ENCODE results near the gene SLC9A7.
"Not testable (repeated sequence)": the region's sequence is repeated elsewhere in the genome, so short reads cannot be mapped to it uniquely, and the experiment has no call there.

SLC9A7 gene

GRCh38 chrX:46754586-46755061 is 4.3 kb downstream of the SLC9A7 start:
- DNase-seq (ENCODE audit: low read depth in 3 of 3), result no peak

- no peak for DNase-seq (ENCODE audit: low read depth in 3 of 3)
Measured at GRCh38 chrX:46754036-46754435, 4.9 kb downstream of the SLC9A7 start.

DNA sequence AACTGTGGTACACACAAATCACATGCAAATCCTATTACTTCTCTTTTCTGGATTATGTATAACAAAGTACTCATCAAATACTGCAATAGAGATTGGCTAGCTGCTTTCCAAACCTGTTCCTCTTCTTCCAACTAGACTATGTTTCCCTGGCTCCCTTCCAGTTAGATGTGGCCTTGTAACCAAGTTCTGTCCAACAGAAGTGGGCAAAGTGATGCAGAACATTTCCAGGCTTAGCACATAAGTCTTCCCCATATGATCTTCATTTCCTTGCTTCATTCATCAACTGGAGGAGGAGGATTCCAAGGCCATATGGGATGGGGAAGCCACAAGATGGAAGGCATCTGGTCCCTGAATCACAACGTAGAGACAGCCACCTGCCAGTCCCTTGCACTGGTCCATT is 8.0 kb downstream of the SLC9A7 start:
- no peak for DNase-seq (ENCODE audit: low read depth in 3 of 3)

DNA sequence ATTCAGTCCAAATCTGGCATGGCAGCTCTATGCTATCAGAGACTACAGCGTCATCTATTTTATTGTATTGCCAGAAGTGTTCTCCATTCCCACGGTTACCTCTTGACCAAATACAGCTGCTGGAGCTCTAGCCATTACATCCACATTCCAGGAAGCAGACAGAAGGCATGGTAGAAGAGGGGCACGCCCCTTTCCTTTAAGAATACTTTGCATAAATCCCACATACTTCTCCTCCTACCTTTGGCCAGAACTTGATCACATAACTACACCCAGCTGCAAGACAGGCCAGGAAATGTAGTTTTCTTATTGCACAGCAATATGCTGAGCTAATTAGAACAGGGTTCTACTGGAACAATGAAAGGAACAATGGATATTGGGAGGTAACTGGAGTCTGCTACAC is 14.9 kb downstream of the SLC9A7 start:
- DNase-seq (ENCODE audit: low read depth in 3 of 3), result no peak

- no peak for DNase-seq (ENCODE audit: low read depth in 3 of 3)
Measured at GRCh38 chrX:46743046-46743445, 15.9 kb downstream of the SLC9A7 start.

DNA sequence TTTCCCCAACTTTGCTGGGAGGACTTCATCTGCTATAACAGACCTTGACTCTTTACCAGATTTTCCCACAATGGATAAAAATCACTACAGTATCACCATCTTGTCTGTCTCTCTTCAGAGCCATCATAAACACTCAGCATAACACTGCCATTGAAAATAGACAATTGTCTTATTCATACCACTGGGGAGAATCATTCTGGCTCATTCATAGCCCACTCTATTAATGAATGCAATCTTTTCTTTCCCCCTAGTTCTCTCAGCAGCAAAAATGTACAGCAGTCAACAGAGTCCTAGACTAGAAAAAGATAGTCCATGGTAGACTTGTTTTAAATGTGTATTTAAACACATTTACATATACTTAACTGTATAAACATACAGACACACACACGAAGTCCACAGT is 19.2 kb downstream of the SLC9A7 start:
- DNase-seq (ENCODE audit: low read depth in 3 of 3), result no peak

DNA sequence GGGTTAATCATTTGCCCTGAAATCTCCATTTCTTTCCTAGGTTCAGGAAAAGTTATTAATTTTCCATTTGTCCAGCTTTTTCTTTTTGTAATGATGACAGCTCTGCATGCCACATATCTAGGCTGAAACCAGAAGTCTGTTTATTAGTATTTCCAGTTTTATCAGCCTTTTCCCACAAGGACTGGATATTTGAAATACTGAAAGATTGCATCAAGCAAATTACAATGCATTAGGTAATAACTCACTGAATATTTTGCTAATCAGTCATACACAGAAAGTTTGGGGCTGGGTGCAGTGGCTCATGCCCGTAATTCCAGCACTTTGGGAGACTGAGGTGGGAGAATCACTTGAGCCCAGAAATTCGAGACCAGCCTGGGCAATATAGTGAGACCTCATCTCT is 21.5 kb downstream of the SLC9A7 start:
- no peak for DNase-seq (ENCODE audit: low read depth in 3 of 3)

GRCh38 chrX:46737041-46737440 is 21.9 kb downstream of the SLC9A7 start:
- DNase-seq (ENCODE audit: low read depth in 3 of 3), result no peak

- DNase-seq (ENCODE audit: low read depth in 3 of 3), result no peak
Measured at GRCh38 chrX:46735622-46736021, 23.3 kb downstream of the SLC9A7 start.

DNA sequence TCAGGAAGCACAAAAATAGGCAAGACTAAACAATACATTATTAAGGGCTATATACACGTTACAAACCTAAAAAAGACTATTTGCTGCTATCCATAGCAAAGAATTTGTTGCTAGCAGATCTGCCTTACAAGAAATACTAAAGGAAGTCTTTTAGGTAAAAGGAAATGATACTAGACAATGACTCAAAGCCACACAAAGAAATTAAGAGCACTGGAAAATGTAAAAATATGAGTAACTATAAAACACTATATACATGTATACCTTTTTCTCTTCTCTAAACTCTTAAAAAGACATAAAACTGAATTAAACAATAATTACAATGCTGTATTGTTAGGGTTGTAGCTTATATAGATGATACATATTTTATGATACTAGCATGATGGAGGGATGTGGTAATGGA is 25.7 kb downstream of the SLC9A7 start:
- no peak for DNase-seq (ENCODE audit: low read depth in 3 of 3)

DNA sequence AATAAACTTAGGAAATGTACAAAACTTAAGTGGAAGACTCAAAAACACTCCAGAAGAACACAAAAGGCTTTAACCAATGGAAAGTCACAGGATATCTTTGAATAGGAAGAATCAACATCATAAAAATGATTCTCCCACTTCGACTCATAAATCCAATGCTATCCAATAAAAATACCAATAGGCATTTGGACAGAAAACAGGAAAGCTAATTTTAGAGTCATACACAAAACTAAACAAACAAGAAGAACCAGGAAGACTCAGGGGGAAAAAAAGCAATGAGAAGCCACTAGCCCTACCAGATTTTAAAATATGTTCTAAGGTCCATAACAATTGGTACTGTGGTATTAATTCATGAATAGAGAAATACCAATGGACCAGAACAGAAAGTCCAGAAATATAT is 28.2 kb downstream of the SLC9A7 start:
- DNase-seq (ENCODE audit: low read depth in 3 of 3), result no peak

DNA sequence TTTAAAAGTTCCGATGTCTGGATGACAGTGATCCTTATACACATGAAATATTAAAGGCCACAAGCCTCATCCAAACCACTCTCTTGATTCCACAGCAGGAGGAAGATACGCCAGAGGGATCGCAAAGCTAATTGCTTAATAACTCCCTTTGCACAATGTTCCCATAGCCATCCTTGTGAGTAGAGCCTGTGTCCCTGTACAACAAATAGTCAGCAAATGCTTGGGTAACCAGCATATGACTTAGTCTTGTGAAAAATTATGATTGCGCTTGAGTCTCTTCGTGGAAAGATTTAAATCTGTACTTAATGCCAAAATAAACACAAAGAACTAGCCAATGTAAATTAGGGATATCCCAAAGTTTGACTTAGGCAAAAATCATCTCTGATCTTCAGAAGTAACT is 31.5 kb downstream of the SLC9A7 start:
- DNase-seq (ENCODE audit: low read depth in 3 of 3), result no peak

GRCh38 chrX:46723569-46723927 is 35.4 kb downstream of the SLC9A7 start:
- not testable (repeated sequence) for DNase-seq (ENCODE audit: low read depth in 3 of 3)

GRCh38 chrX:46722742-46723568 is 36.0 kb downstream of the SLC9A7 start:
- no peak for DNase-seq (ENCODE audit: low read depth in 3 of 3)

- DNase-seq (ENCODE audit: low read depth in 3 of 3), result no peak
Measured at GRCh38 chrX:46716796-46717195, 42.1 kb downstream of the SLC9A7 start.

DNA sequence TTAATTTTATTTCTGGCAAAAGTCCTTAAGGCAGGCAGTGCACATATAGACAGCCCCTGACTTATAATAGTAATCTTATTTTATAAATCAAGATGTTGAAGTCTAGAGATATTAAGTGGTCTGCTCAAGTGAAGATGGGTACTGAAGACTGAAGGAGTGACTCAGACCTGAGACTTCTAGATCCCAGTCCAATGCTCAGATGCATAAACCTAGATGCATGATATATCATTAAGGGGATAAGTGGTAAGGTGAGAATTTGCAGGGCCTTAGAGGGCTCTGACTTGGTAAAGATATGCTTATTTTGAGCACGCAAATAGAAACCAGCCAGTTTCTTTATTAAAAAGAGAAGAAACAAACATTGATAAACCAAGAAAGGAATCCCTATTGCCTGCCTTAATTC is 42.9 kb downstream of the SLC9A7 start:
- DNase-seq (ENCODE audit: low read depth in 3 of 3), result no peak

DNA sequence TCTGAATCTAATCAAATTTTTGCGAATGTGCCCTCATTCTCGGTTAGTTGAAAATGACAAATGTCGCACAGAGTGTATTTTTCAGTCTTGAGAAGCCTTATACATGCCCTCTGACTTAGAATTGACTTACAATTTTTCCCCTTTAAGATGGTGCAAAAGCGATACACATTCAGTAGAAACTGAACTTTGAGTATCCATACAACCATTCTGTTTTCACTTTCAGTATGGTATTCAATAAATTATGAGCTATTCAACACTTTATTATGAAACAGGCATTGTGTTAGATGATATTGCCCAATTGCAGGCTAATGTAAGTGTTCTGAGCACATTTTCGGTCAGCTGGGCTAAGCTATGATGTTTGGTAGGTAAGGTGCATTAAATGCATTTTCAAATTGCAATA is 43.4 kb downstream of the SLC9A7 start:
- no peak for DNase-seq (ENCODE audit: low read depth in 3 of 3)

DNA sequence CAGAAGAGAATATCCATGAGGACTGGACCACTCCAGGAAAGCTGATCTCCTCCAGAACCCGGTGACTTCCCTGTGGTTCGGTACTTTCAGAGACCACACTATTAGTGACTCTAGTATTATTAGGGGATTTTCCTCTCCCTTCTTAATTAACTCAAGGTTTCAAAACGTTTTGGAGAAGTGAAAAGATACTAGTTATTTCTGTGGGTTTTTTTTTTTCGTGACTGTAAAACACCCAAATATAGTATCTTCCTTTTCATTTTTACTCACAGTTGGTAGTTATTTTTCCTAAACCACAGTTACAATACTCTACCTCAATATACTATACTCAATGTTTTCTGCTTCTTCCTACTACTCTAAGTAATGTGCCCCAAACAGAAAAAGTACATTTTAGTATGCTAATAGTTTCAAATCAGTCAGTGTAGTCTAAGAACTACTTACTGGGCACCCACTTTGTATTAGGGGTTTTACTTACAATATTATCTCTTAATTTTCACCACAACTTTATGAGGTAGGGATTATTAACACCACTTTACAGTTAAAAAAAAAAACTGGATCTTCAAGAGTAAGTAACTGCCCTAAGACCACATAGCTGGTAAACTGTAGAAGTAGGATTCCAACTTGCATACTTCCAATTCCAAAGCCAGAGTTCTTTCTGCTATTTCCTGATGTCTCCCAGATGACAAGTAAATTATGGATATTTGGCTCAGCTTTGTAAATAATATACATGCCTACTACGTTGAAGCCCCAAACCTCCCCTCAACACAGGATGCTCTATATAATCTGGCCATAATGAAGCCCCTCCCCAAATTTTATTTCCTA is 45.0 kb downstream of the SLC9A7 start:
- no peak for DNase-seq (ENCODE audit: low read depth in 3 of 3)

GRCh38 chrX:46712764-46713163 is 46.2 kb downstream of the SLC9A7 start:
- DNase-seq (ENCODE audit: low read depth in 3 of 3), result no peak

DNA sequence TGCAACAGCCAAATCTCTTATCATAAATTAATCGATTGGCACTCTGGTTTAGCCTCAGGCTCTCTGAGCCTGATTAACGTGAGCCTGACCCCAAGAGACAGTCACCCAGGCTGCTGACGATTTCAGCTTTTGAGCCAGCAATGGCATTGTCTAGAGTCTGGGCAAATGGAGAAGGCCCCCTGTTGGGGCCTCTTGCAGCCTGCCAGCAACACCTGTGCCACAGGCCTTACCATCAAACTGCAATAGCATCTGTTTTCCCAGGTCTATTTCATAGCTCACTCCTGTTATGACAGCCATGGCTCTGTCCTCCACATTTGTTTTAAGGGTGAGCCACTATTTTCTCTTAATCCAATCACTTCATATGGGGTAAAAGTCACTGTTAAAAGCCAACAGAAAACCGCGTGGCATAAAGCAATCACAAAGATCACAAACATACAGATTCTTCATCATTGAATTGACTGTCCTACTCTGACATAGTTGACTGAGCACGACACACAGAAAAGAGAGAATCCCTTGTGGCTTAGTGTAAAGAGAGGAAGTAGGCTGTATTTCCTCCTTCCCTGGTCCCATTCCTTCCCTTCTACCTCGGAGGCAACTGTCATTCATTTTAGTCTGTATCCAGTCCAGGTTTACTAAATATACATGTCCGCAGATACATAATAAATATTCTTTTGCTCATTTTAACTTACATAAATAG is 47.8 kb downstream of the SLC9A7 start:
- DNase-seq (ENCODE audit: low read depth in 3 of 3), result no peak

DNA sequence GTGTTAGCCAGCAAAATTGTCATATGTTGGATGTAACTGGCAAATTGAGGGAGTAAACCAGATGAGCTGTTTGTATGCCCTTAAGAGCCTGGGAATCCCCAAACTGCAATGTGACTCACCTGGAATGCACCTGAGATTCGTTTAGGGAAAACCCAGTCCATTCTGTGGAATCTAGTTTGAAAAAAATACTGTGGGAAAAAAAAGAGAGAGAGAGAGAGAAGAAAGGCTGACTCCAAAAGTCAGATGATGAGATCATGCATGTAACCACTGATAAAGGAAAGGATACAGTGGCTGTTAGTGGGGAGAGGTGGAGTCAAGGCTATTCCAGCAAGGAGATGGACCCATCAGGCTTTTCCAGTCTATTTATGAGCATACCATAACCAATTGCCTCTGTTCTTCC is 48.5 kb downstream of the SLC9A7 start:
- DNase-seq (ENCODE audit: low read depth in 3 of 3), result no peak

DNA sequence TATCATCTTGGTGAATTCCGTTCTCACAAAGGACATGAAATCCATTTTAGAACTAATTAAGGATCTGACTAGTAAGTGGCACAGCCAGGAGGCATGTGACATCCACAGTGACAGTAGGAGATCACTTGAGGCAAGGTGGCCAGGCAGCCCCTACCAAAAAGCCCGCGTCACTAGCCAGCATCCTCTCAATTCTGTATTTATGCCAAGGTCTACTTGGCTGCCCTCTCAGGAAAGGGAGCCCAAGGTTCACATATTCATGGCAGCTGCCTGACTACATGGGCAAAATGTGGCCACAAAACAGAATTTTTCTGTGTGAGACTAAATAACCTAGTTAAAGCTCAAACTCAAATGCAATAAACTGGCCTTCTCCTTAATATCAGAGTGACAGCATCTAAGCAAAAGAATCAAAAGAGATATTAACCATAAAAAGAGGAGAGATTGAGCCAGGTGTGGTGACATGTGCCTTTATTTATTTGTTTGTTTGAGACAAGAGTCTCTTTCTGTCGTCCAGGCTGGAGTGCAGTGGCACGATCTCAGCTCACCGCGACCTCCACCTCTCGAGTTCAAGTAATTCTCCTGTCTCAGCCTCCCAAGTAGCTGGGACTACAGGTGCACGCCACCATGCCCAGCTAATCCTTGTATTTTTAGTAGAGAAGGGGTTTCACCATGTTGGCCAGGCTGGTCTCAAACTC is 51.5 kb downstream of the SLC9A7 start:
- DNase-seq (ENCODE audit: low read depth in 3 of 3), result no peak
